ENCODE results near the gene MYT1.

DNA sequence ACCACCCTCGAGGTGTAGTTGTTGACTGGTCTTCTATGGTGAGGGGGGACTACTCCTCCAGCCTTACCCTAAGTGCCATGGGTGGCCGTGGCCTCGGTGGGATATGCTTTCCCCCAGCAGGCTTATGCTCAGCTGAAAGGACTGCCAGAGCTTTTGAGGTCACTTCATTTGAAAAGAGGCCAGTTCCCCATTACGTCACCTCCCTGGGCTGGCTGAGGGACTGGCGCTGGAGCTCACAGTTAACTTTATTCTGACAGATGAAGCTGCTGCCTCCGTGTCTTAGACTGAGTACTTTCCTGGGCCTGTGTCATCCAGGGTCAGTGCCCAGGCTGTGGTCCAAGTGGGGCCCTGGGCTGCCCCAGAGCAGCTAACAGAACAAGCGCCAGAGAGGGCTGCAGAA is 48.5 kb downstream of the MYT1 start:
- TF ChIP-seq POLR2A (IDR thresholded peaks at IDR 0.05) (no peak), CTCF (IDR thresholded peaks at IDR 0.05) (no peak)

All from uterus (tissue), 2 donors.